SW 1271 (cell line): ENCODE data around the gene NPTXR.
A peak's percentile ranks its signal among the peaks of the same experiment; 100 is the strongest.

Experiments
- DNase-seq, 2 experiments: peaks; one replicate each; lab custom pipeline; 2025; lab: John Stamatoyannopoulos, UW

The NPTXR gene

DNA sequence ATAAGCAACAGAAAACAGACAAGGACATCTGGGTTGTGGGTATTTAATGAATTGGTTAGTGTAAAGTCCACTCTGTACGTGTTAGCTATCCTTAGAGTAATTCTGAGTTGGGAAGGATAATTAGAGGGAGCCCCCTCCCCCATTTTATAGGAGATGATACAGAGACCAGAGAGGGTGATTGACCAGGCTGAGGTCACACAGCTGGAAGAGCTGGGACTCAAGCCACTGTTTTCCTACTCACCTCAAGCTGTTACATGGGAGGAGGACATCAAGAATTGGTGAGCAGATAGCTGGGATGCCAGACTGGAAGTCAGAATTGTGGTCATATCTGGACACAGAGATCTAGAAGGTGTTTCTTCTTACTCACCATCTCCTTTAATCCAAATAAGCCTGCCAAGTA is 8.7 kb upstream of the NPTXR start:
- DNase-seq = no peak

- no peak for DNase-seq
Measured at GRCh38 chr22:38850941-38851849, 7.4 kb upstream of the NPTXR start.

DNA sequence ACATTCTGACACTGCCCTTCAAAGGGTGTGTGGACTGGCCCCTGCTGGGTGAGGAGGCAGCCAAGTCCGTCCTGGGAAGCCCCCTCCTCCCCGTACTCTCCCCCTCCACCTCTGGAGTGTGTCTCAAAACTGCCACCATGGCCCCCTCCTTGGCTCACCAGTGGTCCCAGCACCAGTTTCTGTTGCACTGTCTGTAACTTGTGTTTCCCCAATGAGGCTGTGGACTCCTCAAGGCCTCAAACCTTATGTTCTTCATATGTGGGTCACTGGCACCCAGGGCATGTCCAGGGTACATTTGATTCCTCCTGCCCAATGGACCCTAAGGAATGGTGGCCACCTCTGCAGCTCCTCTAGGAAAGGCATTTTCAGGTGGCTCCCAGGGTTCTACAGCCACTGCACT is 6.6 kb upstream of the NPTXR start:
- DNase-seq = no peak

GRCh38 chr22:38849811-38850210 is 6.0 kb upstream of the NPTXR start:
- DNase-seq = no peak

- DNase-seq = no peak
Measured at GRCh38 chr22:38846412-38846811, 2.6 kb upstream of the NPTXR start.

DNA sequence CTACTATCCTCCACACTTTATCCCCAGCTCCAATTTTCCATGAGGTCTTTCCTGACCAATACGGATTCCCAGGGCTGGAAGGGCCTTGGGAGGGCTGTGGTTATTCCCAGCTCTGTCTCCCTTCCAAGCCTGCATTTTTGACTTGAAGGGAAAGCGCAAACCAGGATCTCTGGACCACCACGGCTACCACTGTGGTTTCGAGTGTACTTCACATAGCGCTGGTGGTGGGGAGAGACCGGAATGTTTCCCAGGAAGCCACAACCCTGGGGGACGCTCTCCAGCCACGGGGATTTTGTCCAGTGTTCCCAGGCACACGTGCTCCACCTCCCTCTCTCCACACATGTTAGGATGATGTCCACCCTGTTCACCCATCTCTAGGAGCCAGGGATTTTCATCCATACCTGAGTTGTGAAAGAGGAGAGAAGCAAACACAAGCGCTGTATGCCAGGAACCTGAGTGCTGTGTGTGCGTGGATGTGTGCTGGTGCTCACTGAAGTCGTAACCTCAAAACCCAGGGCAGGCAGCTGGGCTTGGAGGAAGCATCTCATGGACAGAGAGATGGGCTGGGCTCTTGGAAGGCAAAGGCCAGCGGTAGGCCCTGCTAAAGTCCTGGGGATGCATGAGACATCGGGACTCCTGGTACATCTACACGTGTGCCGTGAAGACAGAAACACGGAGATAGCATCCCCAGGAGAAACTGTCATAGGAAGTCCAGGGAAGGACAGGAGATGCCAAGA is 1.3 kb upstream of the NPTXR start:
- DNase-seq = no peak

- no peak for DNase-seq
Measured at GRCh38 chr22:38844315-38845003, 631 bp upstream of the NPTXR start.

DNA sequence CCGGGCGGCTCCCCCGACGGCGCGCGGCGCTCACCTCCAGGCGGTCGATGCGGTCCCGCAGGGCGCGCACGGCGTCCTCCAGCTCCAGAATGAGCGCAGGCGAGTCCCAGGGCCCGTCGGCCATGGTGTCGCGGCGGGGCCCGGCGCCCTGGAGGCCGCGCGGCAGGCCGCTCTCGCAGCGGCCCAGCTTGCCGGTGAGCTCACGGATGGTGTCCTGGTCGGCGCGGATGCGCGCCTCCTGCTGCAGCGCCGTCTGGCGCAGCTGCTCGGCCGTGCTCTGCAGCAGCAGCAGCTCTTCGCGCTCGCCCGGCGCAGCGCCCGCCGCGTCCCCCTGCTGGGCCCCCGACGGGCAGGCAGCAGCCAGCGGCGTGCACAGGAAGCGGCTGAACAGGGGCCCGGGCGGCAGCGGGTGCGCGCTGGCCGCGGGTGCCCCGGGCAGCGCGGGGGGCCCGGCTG is 599 bp downstream of the NPTXR start:
- peak in 1 of 2 experiments; percentile 45 for DNase-seq

GRCh38 chr22:38842512-38843200 is 1.2 kb downstream of the NPTXR start:
- no peak for DNase-seq

GRCh38 chr22:38841635-38842034 is 2.2 kb downstream of the NPTXR start:
- DNase-seq = no peak

DNA sequence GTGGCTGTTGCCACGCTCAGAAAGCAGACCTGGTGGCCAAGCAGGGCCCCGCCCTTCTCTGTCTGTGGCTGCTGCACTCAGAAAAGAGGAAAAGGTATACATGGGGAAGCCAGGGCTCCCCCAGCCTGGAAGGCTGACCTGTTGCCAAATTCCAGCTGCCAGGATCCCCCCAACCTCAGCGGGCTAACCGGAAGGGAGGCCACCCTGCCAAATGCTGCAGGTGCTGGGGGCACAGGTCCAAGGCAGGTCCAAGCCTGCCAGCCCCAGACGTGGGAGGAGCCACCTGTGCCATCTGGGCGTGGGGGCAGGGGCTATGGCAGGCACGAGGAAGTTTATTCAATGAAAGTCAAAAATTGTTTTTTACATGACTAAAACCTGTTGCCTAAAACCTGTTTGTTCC is 2.6 kb downstream of the NPTXR start:
- no peak for DNase-seq

- DNase-seq = no peak
Measured at GRCh38 chr22:38840129-38840528, 3.7 kb downstream of the NPTXR start.

DNA sequence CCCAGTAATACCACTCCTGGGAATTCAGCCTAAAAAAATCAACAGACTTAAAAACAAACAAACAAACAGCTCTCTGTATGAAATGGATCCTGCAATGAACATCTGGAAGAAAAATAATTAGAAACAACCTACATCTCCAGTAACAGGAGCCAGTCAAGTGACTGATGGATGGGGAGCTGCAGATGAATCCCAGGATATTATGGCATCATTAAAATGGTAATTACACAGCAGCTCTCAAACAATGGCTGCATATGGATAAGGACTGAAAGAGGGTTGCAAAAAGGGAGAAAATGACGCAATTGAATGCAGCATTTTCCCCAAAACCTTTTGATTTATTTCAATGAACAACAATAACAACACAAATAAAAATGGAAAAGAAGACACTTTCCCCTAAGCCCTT is 4.1 kb downstream of the NPTXR start:
- DNase-seq = no peak

DNA sequence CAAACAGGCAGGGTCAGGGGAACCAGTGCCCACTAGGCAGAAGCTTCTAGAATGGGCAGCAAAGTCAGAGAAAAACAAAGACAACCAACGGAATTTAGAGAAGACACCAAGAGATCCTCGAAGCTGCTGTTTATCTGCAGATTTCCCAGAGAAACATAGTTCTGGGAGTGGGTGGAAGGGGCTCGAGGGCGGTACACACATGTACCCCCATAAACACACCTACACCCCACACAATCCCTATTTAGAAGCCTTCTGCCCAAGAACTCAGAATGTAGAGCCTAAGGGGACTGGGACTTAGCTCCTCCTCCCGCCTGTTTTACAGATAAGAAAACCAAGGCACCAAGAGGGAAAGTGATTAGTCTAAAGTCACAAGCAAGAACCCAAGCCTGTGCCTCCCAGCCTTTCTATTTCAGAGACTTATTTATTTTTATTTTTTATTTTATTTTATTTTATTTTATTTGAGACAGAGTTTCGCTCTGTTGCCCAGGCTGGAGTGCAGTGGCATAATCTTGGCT is 6.4 kb downstream of the NPTXR start:
- no peak for DNase-seq

- DNase-seq = no peak
Measured at GRCh38 chr22:38835888-38836301, 7.9 kb downstream of the NPTXR start.

DNA sequence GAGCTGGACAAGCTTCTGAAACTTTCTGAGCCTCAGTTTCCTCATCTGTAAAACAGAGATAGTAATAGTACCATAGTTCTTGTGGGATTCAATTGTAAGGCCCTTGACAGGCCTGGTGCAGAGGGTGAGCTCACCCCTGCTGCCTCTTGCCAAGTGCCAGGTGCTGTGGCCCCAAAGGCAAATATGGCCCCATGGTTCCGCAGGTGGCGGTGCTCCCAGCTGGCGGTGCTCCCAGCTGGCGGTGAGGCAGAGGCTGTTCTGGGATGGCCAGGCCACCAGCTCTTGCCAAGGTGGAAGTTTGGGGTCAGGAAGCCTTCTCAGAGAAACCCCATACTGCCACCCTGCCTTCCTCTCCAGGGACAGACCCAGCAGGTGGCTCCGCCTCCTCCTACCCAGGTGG is 8.8 kb downstream of the NPTXR start:
- no peak for DNase-seq

GRCh38 chr22:38834215-38834953 is 9.4 kb downstream of the NPTXR start:
- no peak for DNase-seq

DNA sequence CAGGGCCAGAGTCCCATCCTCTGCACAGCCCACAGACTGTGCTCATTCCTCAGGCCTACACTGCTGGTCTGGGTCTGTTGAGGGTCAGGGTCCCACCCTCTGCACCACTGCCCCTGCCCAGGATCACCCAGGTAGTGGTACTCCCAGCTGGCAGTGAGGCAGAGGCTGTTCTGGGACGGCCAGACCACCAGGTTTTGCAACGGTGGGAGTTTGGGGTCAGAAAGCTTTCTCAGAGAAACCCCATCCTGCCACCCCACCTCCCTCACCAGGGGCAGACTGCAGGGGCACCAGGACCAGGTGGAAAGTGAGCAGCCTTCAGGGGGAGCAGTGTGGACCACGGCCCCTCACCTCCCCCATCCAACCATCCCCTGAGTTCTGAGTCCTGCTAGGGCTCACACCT is 10.8 kb downstream of the NPTXR start:
- no peak for DNase-seq

- DNase-seq = no peak
Measured at GRCh38 chr22:38832005-38832978, 11.5 kb downstream of the NPTXR start.
